NOMO-1 (cell line): ENCODE results near the gene C16orf90.

Experiments
- DNase-seq, 2 experiments: peaks; one replicate each; lab custom pipeline; 2025; ENCODE audit not compliant: unreplicated experiment in 2 of 2; lab: John Stamatoyannopoulos, UW

Gene C16orf90

DNA sequence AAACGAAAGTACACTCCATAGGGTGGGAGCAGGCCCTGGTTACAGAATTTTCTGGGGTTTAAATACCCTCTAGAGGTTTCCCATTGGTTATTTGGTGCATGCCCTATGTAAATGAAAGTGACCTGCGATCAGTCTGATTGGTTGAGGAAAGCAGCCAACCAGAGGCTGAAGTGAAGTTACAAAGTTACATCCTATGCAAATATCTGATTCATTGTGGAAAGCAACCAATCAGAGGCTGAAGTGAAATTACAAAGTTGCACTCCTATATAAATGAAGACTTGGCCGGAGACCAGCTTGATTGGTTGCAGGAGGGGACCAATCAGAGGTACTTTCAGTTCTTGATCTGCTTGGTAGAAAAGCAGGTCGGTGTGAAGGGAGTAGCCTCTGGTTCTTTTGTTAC lies 27.4 kb downstream of the C16orf90 start:
- no peak for DNase-seq

DNA sequence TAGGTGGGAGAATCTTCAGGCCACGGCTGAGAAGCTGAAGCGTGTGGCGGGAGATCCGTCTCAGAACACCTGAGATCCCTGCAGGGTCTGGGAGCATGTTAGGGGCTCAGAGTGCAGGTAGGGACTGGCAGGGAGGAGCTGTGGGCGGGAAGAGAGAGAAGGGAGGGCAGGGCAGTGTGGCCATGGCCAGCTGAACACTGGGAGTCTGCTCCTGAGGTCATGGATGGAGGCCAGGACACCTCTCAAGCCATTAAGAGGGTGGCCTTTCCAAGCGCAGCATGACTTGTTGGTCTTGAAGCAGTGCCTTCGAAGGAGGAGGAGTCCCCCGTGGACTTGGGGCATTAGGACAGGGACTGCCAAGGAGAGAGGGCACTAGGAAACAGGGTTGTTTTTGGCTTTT lies 28.1 kb downstream of the C16orf90 start:
- no peak for DNase-seq

DNA sequence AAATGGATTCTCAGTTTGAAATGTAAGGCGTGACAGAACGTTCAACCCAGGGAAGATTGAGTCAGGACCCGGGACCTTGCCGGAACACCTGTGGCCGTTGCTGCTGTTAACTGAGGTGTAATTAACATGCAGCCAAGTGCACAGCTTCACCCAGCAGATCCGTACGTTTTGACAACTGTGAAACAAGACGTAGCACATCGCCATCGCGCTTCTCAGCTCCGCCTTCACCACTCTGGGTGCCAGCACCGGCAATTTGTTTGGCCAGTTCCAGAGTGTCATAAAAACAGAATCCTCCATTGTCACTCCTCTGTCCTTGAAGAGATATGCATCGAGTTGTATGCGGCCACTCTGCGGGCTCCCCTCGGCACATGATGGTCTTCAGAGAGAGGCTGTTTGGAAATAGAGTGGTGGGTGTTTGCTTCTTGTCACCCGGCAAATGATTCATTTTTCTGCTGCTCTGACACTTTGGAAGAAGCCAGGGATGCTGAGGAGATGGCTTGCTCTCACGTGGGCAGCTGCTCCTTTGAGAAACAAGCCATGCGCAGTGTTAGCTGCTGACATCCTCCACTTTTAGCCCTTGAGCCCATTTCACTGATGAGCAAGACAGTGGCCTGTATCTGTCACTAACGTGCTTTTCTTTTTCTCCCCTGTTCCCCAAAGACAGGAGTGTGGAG lies 29.2 kb downstream of the C16orf90 start:
- no peak for DNase-seq

DNA sequence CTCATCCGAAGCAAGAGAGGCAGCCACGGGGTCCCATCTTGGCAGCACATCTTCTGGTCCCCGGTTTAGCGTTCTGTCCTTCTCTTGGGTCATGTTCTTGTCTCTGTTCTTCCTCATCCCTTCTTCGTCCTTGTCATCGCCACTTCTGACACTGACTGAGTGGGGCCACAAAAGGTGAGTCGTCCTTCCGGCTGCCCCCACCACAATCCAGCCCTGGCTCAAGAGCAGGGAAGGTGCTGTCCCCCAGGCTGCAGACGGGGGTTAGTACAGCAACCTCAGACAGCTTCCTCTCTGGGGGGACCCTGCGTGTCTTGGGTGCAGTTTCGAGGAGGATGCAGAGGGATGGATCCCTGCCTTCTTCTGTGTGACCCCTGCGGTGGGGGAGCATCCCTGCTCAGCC lies 30.0 kb downstream of the C16orf90 start:
- no peak for DNase-seq

DNA sequence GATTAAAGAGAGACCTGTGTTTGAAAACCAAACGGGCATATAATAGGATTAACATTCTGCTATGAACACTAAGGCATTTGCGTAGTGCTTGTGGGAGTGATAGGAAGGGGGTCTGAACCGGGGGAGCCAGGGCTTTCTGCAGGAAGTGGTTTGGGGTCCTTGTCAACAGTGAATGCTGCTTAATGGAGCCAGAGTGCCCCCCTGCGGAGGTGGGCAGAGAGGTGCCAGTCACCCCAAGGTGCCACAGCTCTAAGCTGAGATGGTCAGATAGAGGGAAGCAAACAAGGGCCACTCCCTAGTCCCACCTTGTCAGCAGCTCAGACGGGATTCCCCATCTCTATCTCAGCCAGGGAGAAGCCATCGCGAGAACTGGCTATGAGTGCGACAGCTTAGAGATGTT lies 34.1 kb downstream of the C16orf90 start:
- DNase-seq: no peak

DNA sequence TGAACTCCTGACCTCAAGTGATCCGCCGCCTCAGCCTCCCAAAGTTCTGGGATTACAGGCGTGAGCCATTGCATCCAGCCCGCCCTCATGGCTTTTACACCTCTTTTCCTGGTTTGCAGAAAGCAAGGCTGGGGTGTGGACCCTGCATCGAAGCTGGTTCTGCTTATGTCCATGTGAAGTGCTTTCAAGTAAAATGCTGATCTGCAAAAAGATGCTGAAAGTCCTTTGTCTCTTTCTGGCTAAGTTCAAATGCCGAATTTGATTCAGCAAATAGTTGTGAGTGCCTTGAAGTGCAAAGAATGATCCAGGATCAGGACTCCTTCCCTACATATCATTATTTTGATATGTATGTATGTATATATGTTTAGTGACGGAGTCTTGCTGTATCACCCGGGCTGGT lies 34.7 kb downstream of the C16orf90 start:
- DNase-seq: no peak

DNA sequence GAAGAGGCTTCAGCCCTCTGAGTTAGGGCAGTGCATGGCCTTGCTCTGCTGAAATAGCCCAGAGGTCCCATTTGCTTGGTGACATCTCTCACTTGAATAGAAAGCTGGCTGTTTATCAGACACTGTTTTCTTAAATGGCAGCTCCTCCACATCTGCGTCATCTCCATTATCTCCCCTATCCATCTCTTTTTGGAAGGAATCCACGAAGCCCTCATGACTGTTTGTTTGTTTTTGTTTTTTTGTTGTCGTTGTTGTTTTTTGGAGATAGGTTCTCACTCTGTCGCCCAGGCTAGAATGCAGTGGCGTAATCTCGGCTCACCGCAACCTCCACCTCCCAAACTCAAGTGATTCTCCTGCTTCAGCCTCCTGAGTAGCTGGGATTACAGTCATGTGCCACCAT lies 35.2 kb downstream of the C16orf90 start:
- no peak for DNase-seq

DNA sequence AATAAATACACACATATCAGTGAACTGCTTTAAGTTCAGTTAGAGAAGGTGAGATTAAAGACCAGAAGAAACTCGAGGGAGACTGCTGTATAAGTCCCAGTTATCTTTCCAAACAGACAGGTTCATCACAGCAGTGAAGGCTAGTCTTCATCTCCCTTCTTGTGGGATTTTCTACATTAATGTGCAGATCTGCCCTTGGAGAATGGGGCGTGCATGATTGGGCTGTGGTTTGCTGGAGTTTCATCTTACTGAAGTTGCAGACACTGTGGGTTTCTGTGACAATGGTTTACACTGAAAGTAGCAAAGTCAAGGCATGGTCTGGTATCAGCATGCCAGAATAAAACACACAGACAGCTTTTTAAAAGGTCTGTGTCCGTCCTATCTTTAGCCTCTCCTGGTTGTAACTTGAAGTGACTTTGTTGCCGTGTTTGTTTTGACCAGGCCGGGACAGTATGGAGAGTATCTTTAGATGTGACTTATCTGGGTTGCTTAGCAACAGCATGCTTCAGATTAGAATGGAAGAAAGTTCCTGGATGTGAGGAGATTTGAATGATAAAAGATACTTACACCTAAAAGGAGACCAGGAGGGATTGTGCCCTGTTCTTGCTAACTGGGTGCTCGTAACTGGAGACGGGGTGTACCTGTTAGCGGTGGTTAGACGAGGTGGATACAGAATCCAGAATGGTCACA lies 35.7 kb downstream of the C16orf90 start:
- no peak for DNase-seq

DNA sequence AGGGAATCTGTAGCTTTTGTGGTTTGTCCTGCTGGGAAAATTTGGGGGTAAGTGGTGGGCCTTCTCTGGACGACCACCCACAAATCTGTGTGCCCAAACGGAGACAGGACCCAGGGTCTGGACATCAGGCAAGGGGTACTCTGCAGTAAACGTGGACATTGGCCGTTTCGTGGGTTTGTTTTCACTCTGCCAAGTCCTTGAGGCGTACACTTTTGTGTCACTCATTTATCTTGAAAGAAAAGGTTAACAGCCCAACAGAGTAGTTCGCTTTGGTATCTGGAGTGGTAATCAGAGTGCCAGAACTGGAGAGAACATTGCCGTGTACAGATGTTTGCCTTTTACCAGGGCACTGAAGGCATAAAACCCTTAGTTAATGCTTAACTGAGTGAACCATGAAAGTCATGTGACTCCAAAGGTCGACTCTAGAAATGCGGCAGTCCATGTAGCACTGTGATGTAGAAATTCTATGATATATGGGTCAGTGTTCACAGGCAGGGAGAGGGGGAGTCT lies 36.4 kb downstream of the C16orf90 start:
- peak; percentile 9 to 29 for DNase-seq

DNA sequence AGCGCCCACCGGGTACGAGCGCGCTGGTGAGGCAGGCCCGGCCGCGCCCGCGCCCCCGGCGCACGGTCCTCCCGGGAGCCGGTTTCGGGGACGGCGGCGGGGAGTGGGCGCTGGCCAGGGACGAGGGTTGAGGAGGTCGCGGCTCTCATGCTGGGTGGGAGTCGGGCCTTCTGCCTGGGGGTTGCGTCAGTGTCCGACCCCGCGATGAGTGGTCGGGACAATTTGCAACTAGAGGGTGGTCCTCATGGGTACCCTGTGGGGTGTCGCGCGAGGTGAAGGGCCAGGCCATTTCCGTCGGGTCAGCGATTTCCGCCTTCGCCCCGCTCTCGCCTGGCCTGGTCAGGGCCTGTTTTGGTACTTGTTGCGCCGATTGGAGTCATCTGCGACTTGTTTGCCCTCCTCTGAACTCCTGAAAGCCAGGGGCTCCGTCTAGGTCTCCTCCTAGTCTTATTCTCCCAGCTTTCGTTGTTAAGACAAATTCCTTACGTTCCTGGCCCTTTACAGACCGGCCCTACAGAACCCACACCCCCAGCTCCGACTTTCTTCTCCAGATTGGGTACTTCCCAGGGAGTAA lies 36.9 kb downstream of the C16orf90 start:
- no peak for DNase-seq

DNA sequence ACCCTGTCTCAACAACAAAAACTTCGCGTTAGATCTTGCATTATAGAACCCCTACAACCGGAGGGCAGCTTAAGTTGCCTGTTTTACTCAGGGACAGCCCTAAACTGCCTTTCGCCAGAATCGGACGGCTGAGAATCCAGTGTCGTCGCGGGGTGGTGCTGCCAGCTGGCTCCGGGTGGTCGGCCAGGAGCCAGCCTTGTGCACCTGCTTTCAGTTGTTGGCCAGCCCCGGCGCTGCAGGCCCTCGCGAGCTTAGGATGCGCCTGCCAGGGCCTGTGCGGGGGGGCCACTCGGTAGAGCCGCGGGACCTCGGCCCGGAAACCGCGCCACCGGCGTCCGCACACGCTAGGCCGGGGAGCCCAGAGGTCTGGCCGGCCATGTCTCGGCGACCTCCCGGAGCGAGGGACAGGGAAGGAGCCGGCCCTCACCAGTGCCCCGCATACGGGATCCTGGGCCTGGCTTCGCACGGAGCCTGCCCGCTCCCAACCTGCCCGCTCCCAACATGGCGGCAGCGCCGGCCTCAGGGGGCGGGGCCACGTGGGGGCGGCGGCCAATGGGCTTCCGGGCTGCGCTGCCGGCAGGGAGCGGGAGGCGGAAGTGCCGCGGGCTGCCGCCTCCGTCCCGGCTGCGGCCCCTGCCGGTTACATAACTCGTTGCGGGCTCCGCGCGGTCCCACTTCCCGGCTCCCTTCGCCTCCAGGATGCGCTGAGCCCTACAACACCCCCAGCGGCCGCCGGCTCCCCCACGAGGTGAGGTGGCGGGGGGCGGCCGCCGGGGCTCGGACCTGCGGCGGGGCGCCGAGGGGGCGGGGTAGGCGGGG lies 37.6 kb downstream of the C16orf90 start:
- peak; percentile 83 to 90 for DNase-seq

DNA sequence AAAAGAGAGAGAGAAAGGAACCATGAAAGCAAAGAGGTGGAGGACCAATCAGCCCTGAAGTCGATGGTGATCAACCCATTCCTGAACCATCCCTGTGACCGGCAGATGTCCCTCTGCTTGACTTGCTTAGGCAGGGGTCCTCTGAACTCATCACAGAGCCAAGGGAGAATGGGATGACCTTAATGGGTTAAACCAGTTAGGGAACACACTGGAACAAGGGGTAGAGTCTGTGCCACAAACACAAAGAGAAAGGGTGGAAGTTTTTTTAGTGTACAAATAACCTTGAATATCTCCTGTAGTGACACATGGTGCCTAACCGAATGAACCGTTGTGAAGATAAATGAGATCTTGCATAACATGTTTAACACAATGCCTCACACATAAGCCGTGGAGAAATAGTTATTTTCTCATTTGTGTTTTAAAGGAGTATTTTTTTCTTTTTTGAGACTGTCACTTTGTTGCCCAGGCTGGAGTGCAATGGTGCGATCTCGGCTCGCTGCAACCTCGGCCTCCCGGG lies 40.6 kb downstream of the C16orf90 start:
- peak in 1 of 2 experiments; percentile 16 for DNase-seq

DNA sequence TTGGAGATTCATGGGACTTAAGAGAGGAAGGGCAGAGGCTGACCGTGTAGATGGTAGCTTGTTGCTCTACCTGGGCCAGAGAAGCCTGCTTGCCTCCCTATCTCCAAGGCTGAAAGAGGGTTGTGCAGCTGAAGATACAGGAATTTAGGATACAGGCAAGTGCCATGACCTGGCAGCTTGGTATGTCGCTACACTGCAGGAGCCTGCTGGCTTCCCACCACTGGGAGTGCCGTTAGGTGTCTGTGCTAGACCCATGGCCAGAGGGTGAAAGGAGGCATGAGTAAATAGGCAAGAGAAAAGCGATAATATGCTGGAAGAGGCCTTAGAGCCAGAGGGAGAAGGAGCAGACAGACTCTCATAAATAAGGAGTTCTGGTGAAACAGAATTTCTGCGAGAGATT lies 41.2 kb downstream of the C16orf90 start:
- no peak for DNase-seq

DNA sequence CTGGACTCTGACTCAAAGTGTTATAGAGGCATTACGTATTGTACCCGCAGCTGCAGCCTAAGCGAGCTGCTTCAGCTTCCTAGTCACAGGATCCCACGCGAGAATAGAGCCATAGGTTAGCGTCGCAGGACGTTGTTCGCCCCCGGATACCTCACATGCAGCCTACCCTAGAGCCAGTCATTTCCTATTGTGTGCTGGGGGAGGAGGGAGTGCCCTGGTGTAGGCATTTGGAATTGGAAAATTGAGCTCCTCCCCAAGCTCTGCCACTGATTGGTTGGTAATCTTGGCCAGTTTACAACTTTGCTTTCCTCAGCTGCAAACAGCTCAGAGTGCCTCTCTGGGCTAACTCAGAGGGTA lies 51.3 kb downstream of the C16orf90 start:
- peak; percentile 4 to 26 for DNase-seq
